SIG-M5 treated with dmso at 0.1 percent for 504 hours (cell line): Measurements from ENCODE around the gene CD200R1.

Experiments
- DNase-seq: peaks from one replicate; lab custom pipeline; 2025; ENCODE audit not compliant: unreplicated experiment; lab: John Stamatoyannopoulos, UW

Gene CD200R1

GRCh38 chr3:112974894-112975293 is at the start of gene CD200R1:
Gene CD200R1, minus strand, starts transcription at chr3:112975103. Its CDS starts 246 bp downstream, at chr3:112974857.
- no peak for DNase-seq

- no peak for DNase-seq
Measured at GRCh38 chr3:113021471-113021870, 46.6 kb upstream of the CD200R1 start.

GRCh38 chr3:113019182-113020137 is 44.6 kb upstream of the CD200R1 start:
- DNase-seq: peak; percentile 92

GRCh38 chr3:113018536-113019181 is 43.8 kb upstream of the CD200R1 start:
- peak; percentile 12 for DNase-seq

- no peak for DNase-seq
Measured at GRCh38 chr3:113013593-113013992, 38.7 kb upstream of the CD200R1 start.

- no peak for DNase-seq
Measured at GRCh38 chr3:113008117-113008516, 33.2 kb upstream of the CD200R1 start.

GRCh38 chr3:113006359-113007056 is 31.6 kb upstream of the CD200R1 start:
- no peak for DNase-seq

- no peak for DNase-seq
Measured at GRCh38 chr3:113005611-113006010, 30.7 kb upstream of the CD200R1 start.

- no peak for DNase-seq
Measured at GRCh38 chr3:113002679-113003078, 27.8 kb upstream of the CD200R1 start.

GRCh38 chr3:113002037-113002436 is 27.1 kb upstream of the CD200R1 start:
- DNase-seq: no peak

- DNase-seq: no peak
Measured at GRCh38 chr3:113000691-113001090, 25.8 kb upstream of the CD200R1 start.

GRCh38 chr3:112995800-112996199 is 20.9 kb upstream of the CD200R1 start:
- no peak for DNase-seq

- peak; percentile 94 for DNase-seq
Measured at GRCh38 chr3:112990672-112991602, 16.0 kb upstream of the CD200R1 start, which contains the start of gene GTPBP8. Gene GTPBP8, plus strand, starts transcription at chr3:112990984. Its CDS starts 16 bp downstream, at chr3:112991000.

- DNase-seq: no peak
Measured at GRCh38 chr3:112987710-112988334, 12.9 kb upstream of the CD200R1 start.

- DNase-seq: no peak
Measured at GRCh38 chr3:112984485-112984884, 9.6 kb upstream of the CD200R1 start.

- no peak for DNase-seq
Measured at GRCh38 chr3:112982710-112983109, 7.8 kb upstream of the CD200R1 start.

- no peak for DNase-seq
Measured at GRCh38 chr3:112980080-112980479, 5.2 kb upstream of the CD200R1 start.

GRCh38 chr3:112979244-112979832 is 4.4 kb upstream of the CD200R1 start:
- DNase-seq: peak; percentile 62

GRCh38 chr3:112976953-112977352 is 2.0 kb upstream of the CD200R1 start:
- DNase-seq: no peak
